Prostate gland (tissue), 2 donors: ENCODE data around the gene ABCC9.

ENCODE experiments used
- CTCF ChIP-seq, 4 experiments: fragments of 200-600 bp in 2 of 4; fragments of 450-650 bp in 2 of 4; sonication (generic) in 2 of 4; IDR thresholded peaks; 1 replicate in 3 of 4; 2 replicates in 1 of 4; pipeline ENCODE4 v1.5.1; 2016 to 2019; ENCODE audit warnings: antibody characterized with exemption in 4 of 4, mild to moderate bottlenecking in 2 of 4, moderate library complexity in 2 of 4
- POLR2A ChIP-seq: fragments of 450-650 bp; IDR thresholded peaks from one replicate; pipeline ENCODE4 v1.6.1; 2016; ENCODE audit warnings: antibody characterized with exemption, mild to moderate bottlenecking

- TF ChIP-seq CTCF (IDR thresholded peaks at IDR 0.05): no peak
- TF ChIP-seq POLR2A: no peak
Measured at GRCh38 chr12:21751517-21751916, 189.7 kb downstream of the ABCC9 start.
